ENCODE results near the gene CLEC12A.
"Not testable (repeated sequence)": the region's sequence is repeated elsewhere in the genome, so short reads cannot be mapped to it uniquely, and the experiment has no call there.

Gene CLEC12A

DNA sequence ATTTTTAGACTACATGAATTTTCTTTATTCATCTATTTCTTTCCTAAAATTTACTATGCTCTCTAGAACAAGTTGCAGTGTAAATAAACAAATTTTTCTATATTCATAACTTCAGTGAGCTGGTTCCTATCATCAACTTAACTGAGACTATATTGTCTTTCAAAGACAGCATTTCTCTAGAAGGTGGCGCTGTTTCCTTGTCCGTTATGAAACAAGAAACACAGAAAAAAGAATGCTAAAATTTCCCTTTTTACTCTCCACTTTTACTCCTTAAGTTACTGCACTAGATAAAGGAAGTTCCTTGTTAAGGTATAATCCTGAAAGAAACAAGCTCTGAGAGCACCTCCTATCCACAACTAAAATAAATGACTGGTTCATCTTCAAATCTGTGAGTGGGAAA lies 30.8 kb upstream of the CLEC12A start:
- WGBS, 2 experiments: 47 to 67% methylated on average over 2 of the region's 2 CpGs
- Histone ChIP-seq H3K4me1 (ENCODE audit: control insufficient read depth, insufficient read depth, low read length) (no peaks in the 10 kb centered on the region), H3K4me3 (ENCODE audit: insufficient read depth, low read depth, low read length) (no peak overlapping the region), H3K9me3 (ENCODE audit: control insufficient read depth, low read length) (no peaks in the 10 kb centered on the region), H3K27me3 (ENCODE audit: control insufficient read depth, insufficient read depth, low read length, poor library complexity, severe bottlenecking) (no peaks in the 10 kb centered on the region), H3K27ac (ENCODE audit: insufficient read depth, low read depth, low read length, poor library complexity, severe bottlenecking) (no peak overlapping the region), H3K36me3 (ENCODE audit: control insufficient read depth, insufficient read depth, low read length) (no peaks in the 10 kb centered on the region)

DNA sequence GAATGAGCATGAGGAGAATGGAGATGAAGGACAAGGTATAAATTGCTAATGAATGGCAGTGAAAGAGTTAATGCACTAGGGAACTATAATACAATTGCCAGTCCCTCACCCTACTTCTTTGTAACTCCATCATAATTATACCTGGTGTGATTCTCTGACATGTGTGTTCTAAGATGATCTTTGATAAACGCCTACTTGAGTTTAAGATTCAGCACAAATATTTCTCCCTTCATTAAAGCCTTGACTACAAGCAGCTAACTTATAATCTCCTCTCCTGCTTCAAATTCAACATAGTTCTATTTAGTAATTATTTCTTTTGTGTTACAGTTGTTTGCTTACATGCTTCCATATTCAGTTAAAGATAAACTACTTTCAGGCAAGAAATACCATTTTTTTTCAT lies 29.4 kb upstream of the CLEC12A start:
- H3K9me3 ChIP-seq (ENCODE audit: control insufficient read depth, low read length): no peaks in the 10 kb centered on the region
- no peak overlapping the region for H3K4me3 ChIP-seq (ENCODE audit: insufficient read depth, low read depth, low read length)
- H3K27me3 ChIP-seq (ENCODE audit: control insufficient read depth, insufficient read depth, low read length, poor library complexity, severe bottlenecking): no peaks in the 10 kb centered on the region
- 100% methylated on average over 1 of the region's 1 CpG for WGBS, 2 experiments
- no peaks in the 10 kb centered on the region for H3K36me3 ChIP-seq (ENCODE audit: control insufficient read depth, insufficient read depth, low read length)
- H3K4me1 ChIP-seq (ENCODE audit: control insufficient read depth, insufficient read depth, low read length): no peaks in the 10 kb centered on the region
- no peak overlapping the region for H3K27ac ChIP-seq (ENCODE audit: insufficient read depth, low read depth, low read length, poor library complexity, severe bottlenecking)

DNA sequence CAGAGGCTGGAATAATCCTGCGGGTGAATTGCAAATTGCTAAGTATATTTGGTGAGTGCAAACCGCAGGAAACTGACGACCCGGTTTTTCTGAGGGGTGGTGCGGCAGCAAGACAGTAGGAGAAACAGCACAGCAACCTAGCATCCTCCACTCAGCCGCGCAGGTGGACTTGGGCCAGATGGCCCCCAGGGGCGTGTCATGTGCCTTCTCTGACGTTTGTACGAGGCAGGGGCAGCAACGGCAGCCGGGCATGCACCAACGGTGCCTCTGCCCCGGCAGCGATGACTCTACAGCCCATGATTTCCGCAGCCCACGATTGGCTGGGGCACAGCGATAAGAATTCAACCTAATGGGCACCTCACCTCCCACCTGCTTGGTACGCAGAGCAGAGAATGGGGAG lies 28.0 kb upstream of the CLEC12A start:
- Histone ChIP-seq H3K36me3 (ENCODE audit: control insufficient read depth, insufficient read depth, low read length) (no peaks in the 10 kb centered on the region), H3K27ac (ENCODE audit: insufficient read depth, low read depth, low read length, poor library complexity, severe bottlenecking) (no peak overlapping the region), H3K9me3 (ENCODE audit: control insufficient read depth, low read length) (no peaks in the 10 kb centered on the region), H3K4me1 (ENCODE audit: control insufficient read depth, insufficient read depth, low read length) (no peaks in the 10 kb centered on the region), H3K27me3 (ENCODE audit: control insufficient read depth, insufficient read depth, low read length, poor library complexity, severe bottlenecking) (no peaks in the 10 kb centered on the region), H3K4me3 (ENCODE audit: insufficient read depth, low read depth, low read length) (no peak overlapping the region)
- 90 to 91% methylated on average over 19 of the region's 19 CpGs for WGBS, 2 experiments

DNA sequence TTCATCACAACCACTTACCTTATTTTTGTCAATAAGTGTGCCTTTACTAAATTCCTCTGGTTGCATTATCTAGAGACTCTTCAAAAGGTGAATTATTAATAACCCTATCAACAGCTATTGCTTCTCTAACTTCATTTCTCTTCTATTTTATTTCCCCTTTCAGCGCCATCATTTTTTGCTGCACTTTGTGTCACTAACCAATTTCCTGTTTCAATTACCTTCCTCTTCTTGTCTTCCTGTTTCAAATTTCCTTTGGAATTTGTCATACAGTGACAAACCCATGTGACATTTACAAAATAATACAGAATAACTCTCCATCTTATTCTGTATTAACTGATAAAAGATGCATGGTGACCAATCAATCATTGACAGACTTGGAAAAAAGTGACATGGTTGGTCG lies 26.8 kb upstream of the CLEC12A start:
- WGBS, 2 experiments: 95 to 97% methylated on average over 1 of the region's 2 CpGs
- H3K4me3 ChIP-seq (ENCODE audit: insufficient read depth, low read depth, low read length): no peak overlapping the region

DNA sequence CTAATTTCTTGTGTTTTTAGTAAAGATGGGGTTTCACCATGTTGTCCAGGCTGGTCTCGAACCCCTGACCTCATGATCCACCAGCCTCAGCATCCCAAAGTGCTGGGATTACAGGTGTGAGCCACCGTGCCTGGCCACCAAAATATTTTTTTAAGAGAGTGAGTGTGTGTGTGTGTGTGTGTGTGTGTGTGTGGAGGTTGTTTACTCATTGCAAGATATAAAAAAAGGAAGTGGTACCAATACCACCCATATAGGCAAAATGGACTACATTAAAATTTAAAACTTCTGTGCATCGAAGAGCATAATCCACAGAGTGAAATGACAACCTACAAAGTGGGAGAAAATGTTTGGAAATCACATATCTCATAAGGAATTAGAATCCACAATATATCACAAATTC lies 23.5 kb upstream of the CLEC12A start:
- Histone ChIP-seq H3K27ac (ENCODE audit: insufficient read depth, low read depth, low read length, poor library complexity, severe bottlenecking) (no peak overlapping the region), H3K4me1 (ENCODE audit: control insufficient read depth, insufficient read depth, low read length) (no peaks in the 10 kb centered on the region), H3K27me3 (ENCODE audit: control insufficient read depth, insufficient read depth, low read length, poor library complexity, severe bottlenecking) (no peaks in the 10 kb centered on the region), H3K9me3 (ENCODE audit: control insufficient read depth, low read length) (no peaks in the 10 kb centered on the region), H3K4me3 (ENCODE audit: insufficient read depth, low read depth, low read length) (no peak overlapping the region), H3K36me3 (ENCODE audit: control insufficient read depth, insufficient read depth, low read length) (no peaks in the 10 kb centered on the region)
- 91 to 96% methylated on average over 3 of the region's 3 CpGs for WGBS, 2 experiments

More for the DNA sequence above, 26.8 kb upstream of the CLEC12A start:
- no peaks in the 10 kb centered on the region for H3K9me3 ChIP-seq (ENCODE audit: control insufficient read depth, low read length)
- no peaks in the 10 kb centered on the region for H3K36me3 ChIP-seq (ENCODE audit: control insufficient read depth, insufficient read depth, low read length)
- no peak overlapping the region for H3K27ac ChIP-seq (ENCODE audit: insufficient read depth, low read depth, low read length, poor library complexity, severe bottlenecking)
- H3K4me1 ChIP-seq (ENCODE audit: control insufficient read depth, insufficient read depth, low read length): no peaks in the 10 kb centered on the region
- H3K27me3 ChIP-seq (ENCODE audit: control insufficient read depth, insufficient read depth, low read length, poor library complexity, severe bottlenecking): no peaks in the 10 kb centered on the region

DNA sequence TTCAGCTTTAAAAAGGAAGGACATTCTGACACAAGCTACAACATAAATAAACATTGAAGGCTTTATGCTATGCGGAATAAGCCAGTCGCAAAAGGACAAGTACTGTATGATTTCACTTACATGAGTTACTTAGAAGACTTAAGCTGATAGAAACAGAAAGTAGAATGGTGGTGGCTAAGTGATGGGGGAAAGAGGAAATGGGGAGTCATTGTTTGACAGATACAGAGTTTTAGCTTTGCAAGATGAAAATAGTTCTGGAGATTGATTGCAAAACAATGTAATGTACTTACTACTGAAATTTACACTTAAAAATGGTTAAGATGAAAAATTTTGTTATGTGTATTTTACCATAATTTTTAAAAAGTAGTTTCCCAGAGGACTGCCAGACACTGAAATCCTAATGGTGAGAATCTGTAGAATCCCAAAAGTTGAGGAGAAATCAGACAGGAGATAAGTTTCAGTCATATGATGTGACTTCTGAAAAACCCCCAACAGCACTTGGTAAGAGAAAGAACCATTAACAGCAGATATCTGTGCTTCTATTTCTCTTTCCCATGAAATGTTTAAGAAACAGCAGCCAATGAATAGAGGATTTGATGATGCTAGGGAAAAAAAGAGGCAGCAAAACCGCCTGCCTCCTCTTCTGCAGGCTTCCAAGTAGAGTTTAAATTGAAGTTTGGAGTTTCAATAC lies 22.5 kb upstream of the CLEC12A start:
- Histone ChIP-seq H3K27ac (ENCODE audit: insufficient read depth, low read depth, low read length, poor library complexity, severe bottlenecking) (no peak overlapping the region), H3K4me1 (ENCODE audit: control insufficient read depth, insufficient read depth, low read length) (no peaks in the 10 kb centered on the region)
- 89% methylated on average over 3 of the region's 3 CpGs for WGBS, 2 experiments

DNA sequence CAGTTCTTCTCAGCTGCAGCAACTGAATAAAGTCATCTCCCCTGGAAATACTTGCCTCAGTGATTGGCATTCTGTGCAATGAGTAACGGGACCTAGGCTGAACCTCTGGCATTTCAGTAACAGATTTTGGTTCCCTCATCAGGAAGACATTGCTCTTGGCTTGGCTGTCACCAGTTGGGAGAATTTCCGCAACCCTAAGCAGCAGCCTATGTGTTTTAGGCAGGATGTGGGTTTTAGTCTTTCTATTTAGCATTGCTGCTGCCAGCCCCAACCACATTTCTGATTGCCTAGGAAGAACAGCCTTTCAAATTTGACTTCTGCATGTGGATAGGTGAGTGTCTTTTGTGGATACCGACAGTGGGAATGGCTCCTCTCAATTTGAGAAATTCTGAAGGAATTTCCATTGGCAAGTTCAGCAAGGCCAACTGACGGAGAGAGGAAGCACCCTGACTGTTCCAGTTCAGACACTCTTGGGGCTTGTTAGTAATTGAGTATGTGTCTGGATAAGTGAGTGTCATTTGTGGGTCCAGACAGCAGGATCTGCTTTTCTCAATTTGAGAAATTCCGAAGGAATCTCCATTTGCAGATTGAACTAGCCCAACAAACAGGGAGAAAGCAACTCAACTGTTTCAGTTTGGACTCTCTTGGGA lies 20.1 kb upstream of the CLEC12A start:
- Histone ChIP-seq H3K27ac (ENCODE audit: insufficient read depth, low read depth, low read length, poor library complexity, severe bottlenecking) (no peak overlapping the region), H3K27me3 (ENCODE audit: control insufficient read depth, insufficient read depth, low read length, poor library complexity, severe bottlenecking) (no peaks in the 10 kb centered on the region), H3K4me3 (ENCODE audit: insufficient read depth, low read depth, low read length) (no peak overlapping the region), H3K4me1 (ENCODE audit: control insufficient read depth, insufficient read depth, low read length) (no peaks in the 10 kb centered on the region), H3K9me3 (ENCODE audit: control insufficient read depth, low read length) (no peaks in the 10 kb centered on the region), H3K36me3 (ENCODE audit: control insufficient read depth, insufficient read depth, low read length) (no peaks in the 10 kb centered on the region)
- 94 to 96% methylated on average over 5 of the region's 5 CpGs for WGBS, 2 experiments

More for the DNA sequence above, 22.5 kb upstream of the CLEC12A start:
- Histone ChIP-seq H3K36me3 (ENCODE audit: control insufficient read depth, insufficient read depth, low read length) (no peaks in the 10 kb centered on the region), H3K4me3 (ENCODE audit: insufficient read depth, low read depth, low read length) (no peak overlapping the region), H3K27me3 (ENCODE audit: control insufficient read depth, insufficient read depth, low read length, poor library complexity, severe bottlenecking) (no peaks in the 10 kb centered on the region), H3K9me3 (ENCODE audit: control insufficient read depth, low read length) (no peaks in the 10 kb centered on the region)

DNA sequence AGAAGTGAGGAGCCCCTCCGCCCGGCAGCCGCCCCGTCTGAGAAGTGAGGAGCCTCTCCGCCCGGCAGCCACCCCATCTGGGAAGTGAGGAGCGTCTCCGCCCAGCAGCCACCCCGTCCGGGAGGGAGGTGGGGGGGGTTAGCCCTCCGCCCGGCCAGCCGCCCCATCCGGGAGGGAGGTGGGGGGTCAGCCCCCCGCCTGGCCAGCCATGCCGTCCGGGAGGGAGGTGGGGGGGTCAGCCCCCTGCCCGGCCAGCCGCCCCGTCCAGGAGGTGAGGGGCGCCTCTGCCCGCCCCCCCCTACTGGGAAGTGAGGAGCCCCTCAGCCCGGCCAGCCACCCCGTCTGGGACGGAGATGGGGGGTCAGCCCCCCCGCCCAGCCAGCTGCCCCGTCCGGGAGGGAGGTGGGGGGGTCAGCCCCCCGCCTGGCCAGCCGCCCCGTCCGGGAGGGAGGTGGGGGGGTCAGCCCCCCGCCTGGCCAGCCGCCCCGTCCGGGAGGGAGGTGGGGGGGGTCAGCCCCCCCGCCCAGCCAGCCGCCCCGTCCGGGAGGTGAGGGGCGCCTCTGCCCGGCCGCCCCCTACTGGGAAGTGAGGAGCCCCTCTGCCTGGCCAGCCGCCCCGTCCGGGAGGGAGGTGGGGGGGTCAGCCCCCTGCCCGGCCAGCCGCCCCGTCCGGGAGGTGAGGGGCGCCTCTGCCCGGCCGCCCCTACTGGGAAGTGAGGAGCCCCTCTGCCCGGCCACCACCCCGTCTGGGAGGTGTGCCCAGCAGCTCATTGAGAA lies 18.1 kb upstream of the CLEC12A start:
- H3K27me3 ChIP-seq (ENCODE audit: control insufficient read depth, insufficient read depth, low read length, poor library complexity, severe bottlenecking); H3K9me3 ChIP-seq (ENCODE audit: control insufficient read depth, low read length); H3K4me1 ChIP-seq (ENCODE audit: control insufficient read depth, insufficient read depth, low read length); H3K27ac ChIP-seq (ENCODE audit: insufficient read depth, low read depth, low read length, poor library complexity, severe bottlenecking); H3K4me3 ChIP-seq (ENCODE audit: insufficient read depth, low read depth, low read length); H3K36me3 ChIP-seq (ENCODE audit: control insufficient read depth, insufficient read depth, low read length): not testable (repeated sequence)
- WGBS, 2 experiments: 91 to 94% methylated on average over 22 to 23 of the region's 55 CpGs

DNA sequence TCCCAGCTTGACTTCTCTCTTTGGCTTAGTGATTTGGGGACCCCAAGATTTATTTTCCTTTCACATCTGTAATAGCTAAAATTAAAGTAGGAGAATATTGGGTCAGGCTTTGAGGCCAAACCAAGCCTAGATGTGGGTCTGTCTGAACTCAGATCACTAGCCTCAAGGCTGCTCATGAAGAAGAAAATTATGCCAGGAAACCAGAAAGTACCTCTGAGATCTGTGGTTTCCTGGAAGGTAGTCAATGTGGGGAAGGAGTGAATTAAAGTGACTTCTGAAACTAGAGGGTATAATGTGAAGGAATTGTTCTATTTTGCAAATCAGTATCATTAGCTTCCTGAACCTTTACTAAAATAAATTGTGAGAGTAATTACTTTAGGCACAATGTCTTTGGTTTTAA lies 13.4 kb upstream of the CLEC12A start:
- no peak overlapping the region for H3K27ac ChIP-seq (ENCODE audit: insufficient read depth, low read depth, low read length, poor library complexity, severe bottlenecking)

DNA sequence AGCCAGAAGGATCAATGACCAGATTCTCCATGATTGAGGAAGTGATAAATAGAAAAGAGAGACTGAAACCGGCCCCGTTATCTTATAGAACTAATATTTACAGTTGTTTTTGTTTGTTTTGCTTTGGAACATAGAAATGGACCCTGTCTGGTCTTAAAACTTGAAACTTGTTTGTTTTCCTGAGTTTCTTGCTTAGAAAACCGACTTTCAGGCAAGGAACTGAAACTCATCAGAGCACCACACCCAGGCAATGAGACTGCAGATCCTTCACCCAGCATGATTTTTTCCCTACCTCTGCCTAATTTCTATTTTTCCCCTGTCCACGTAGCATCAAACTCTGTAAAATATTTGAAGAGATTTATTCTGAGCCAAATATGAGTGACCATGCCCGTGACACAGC lies 10.6 kb upstream of the CLEC12A start:
- Histone ChIP-seq H3K4me1 (ENCODE audit: control insufficient read depth, insufficient read depth, low read length) (no peaks in the 10 kb centered on the region), H3K4me3 (ENCODE audit: insufficient read depth, low read depth, low read length) (no peak overlapping the region), H3K27me3 (ENCODE audit: control insufficient read depth, insufficient read depth, low read length, poor library complexity, severe bottlenecking) (no peaks in the 10 kb centered on the region), H3K27ac (ENCODE audit: insufficient read depth, low read depth, low read length, poor library complexity, severe bottlenecking) (no peak overlapping the region), H3K36me3 (ENCODE audit: control insufficient read depth, insufficient read depth, low read length) (no peaks in the 10 kb centered on the region), H3K9me3 (ENCODE audit: control insufficient read depth, low read length) (no peaks in the 10 kb centered on the region)
- 89 to 96% methylated on average over 5 of the region's 5 CpGs for WGBS, 2 experiments

More for the DNA sequence above, 13.4 kb upstream of the CLEC12A start:
- no peaks in the 10 kb centered on the region for H3K9me3 ChIP-seq (ENCODE audit: control insufficient read depth, low read length)
- no peaks in the 10 kb centered on the region for H3K4me1 ChIP-seq (ENCODE audit: control insufficient read depth, insufficient read depth, low read length)
- H3K36me3 ChIP-seq (ENCODE audit: control insufficient read depth, insufficient read depth, low read length): no peaks in the 10 kb centered on the region
- H3K4me3 ChIP-seq (ENCODE audit: insufficient read depth, low read depth, low read length): no peak overlapping the region
- no peaks in the 10 kb centered on the region for H3K27me3 ChIP-seq (ENCODE audit: control insufficient read depth, insufficient read depth, low read length, poor library complexity, severe bottlenecking)

All from ectodermal cell (in vitro differentiated cells).